Activated CD8-positive, alpha-beta memory T cell treated with anti-CD3 and anti-CD28 coated beads, Interleukin-2, amount 50 U/mL, for 1 hour (primary cell): ENCODE measurements around the gene SLC29A3.
"Not testable (repeated sequence)": the region's sequence is repeated elsewhere in the genome, so short reads cannot be mapped to it uniquely, and the experiment has no call there.

Source experiments
- DNase-seq: peaks from one replicate; pipeline ENCODE4 v3.0.0-alpha.2; 2020; ENCODE audit errors: extremely low read depth

SLC29A3 gene

DNA sequence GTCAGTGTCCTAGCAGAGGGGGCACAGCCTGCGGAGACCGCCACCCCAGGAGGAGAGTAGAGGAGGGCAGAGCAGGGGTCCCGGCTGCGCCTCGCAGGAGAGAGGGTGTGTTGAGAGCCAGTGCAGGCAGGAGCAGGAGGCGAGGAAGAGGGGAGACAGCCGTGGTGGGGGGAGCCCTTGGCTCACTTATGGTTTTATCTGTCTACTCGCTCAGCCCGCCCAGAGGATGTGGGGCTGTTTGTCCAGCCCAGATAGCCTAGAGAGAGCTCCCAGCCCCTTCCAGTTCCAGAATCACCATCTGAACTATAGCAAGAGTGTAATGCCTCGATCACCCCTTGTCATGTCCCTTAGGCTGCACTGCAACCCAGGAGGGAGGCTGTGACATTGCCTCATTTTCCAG, 26.6 kb downstream of the SLC29A3 start:
- no peak for DNase-seq

DNA sequence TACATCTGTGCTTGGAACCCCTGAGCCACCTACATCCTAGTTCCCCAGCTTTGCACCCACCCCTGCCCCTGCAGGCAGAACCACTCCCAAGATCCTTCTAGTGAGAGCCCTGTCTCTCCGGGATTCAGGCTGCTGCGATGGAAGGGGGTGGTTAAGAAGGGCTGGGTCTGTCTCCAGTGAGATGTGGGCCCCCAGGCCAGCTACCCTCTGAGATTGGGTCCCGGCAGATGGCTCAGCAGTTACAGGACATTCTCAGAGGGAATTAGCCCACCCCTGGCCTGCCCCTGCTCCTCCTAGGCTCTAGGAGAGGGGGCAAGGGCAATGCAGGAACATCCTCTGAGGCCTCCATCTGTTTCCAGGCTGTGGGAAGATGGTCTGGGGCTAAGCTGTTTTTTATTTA, 27.7 kb downstream of the SLC29A3 start:
- DNase-seq, result no peak

DNA sequence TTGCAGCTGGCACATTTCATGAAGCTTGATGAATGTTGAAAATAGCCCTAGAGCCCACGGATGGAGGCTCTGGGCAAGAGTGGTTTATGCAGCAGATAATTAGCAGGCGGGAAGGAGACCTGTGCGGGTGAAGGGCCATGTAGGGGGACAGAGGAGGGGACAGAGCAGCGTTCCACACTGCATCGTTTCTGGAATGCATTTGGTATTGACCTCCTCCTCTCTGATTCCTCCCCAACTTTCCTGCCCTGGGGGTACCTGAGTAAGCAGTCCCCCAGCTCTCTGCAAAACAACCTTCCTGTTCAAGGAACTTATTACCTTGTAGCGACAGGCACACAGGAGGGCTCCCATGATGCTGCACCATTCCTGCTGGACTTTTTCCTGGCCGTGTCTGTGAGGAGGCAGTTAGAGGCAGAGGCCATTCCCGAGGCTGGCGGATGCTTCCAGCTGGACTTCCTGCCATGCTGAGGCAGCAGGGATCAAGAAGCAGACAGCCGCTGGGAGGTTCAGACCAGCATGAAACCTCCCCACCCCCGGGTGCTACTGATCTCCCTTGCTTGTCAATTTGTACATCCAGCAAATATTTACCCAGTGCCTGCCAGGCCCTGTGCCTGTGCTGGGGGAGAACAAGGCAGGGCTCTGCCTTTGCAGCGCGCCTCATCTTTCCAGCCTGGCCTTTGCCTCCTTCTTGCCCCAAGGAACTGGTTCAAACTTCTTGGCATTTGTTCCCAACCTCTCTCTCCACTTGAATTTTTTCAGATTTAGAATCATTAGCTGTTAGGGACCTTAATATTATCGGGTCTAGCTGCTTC, 28.7 kb downstream of the SLC29A3 start:
- DNase-seq, result no peak

DNA sequence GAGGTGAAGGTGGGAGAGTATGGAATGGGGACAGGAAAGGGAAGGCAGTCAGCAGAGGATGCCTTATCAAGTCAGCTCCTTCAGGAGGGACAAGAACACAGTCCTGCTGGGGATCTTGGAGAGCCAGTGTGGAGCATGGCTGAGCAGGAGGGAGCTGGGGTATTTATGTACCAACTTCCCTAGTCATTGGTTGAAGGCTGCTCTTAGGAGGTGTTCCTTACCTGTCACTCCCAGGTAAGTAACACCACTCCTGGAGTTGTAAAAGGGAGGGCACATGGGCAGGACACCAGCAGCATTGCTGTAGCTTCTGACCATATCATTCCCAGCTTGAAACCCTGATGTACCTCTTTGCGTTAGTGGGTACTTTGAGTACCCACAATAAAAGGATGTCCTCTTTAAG, 29.8 kb downstream of the SLC29A3 start:
- DNase-seq, result no peak

DNA sequence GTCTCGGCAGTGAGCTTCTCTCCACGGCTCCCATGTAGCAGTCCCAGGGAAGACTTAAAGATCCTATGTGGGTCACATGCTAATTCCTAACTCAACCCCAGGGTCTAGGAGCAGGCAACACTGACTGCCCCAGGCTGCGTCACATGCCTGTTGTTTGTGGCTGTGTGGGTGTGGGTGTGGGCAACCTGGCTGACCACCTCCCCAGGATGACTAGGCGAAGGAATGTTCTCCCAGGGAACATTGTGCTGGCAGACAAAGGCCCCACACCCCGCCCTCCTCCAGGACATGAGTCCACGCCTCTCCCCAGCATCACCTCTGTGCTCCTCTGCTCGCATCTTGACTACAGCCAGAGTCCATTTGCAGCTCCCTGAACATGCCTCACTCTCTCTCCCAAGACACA, 30.3 kb downstream of the SLC29A3 start:
- DNase-seq, result no peak

DNA sequence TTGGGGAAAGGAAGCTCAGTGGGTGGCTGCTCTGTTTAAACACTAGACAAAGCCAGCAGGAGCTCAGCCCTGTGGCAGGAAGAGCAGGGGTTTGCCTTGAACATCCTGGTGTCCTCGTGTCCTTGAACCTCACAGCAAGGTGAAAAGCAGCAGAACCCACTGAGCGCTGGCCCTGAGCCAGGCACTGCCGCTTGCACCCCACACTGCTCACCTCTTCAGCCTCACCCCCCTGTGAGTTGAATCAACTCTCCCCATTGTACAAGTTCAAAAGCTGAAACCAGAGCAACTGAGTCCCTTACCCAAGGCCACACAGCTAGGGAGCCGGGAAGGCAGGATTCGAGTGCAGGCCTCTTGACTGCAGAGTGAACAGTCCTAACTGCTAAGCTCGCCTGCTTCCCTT, 32.0 kb downstream of the SLC29A3 start:
- no peak for DNase-seq

DNA sequence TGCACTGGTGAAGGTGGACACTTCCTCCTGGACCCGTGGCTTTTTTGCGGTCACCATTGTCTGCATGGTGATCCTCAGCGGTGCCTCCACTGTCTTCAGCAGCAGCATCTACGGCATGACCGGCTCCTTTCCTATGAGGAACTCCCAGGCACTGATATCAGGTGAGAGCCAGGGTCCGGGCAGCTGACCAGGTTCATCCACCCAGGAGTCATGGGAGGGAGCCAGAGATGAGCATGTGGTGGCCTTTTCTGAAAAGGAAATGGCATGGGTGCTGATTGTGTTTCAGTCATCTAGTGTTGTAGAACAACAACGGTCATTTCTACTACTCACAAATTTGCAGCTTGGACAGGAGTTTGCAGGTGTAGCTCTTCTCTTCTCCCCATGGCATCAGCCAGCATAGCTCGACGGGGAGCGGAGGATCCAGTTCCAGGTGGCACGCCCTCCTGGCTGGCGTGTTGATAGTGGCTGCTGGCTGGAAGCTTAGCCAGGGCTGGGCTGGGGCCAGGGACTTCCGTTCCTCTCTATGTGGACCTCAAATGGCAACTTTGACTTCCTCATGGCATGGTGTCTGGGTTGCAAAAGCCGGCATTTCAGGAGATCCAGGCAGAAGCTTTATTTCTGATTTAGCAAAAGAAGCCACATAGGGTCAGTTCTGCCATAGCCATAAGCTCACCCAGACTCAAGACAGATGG, 32.7 kb downstream of the SLC29A3 start:
- no peak for DNase-seq

DNA sequence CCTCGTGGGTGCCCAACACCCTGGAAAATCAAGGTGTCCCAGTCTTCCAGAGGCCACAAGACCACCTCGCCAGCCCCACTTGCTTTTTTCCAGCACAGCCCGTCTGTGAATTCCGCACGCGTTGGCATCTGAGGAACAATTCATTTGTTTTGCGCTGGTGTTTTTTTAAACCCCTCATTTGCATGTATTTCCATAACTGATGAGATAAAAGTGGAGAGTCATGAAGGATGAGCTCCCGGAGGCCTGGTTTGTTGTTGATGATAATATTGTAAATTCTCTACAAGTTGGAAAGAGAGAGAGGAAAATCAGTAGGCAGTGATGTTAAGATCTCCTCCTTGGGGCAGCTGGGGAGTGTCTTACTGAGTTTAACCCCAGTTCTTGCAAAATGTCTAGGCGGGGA, 34.6 kb downstream of the SLC29A3 start:
- DNase-seq, result no peak

DNA sequence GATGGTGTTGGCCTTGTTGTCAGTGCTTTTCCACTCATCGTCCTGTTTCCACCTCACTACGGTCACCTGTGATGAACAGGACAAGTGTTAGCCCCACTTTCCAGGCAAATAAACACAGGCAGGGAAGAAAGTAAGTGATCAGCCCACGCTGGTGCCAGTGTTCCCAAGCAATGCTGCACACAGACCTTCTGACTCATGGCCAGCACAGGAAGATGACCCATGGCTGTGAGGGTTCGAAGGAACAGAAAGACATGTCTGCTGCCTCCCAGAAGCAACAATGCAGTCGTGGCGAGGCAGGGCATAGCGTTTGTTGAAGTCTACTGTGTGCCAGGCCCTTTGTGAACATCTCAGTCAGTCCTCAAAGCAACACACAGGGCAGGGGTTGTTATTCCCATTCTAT, 35.7 kb downstream of the SLC29A3 start:
- no peak for DNase-seq

DNA sequence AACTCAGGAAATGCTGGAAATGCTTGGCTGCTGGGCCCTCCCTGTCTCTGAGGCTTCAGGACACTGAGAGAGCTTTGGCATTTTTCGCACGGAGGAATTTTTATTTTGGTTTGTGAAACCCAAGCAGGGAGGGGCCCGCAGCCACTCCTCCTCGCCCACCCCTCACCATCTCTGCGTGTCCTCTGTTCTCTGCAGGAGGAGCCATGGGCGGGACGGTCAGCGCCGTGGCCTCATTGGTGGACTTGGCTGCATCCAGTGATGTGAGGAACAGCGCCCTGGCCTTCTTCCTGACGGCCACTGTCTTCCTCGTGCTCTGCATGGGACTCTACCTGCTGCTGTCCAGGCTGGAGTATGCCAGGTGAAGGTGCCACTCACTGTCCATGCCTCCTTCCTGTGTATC, 36.8 kb downstream of the SLC29A3 start:
- DNase-seq, result no peak

DNA sequence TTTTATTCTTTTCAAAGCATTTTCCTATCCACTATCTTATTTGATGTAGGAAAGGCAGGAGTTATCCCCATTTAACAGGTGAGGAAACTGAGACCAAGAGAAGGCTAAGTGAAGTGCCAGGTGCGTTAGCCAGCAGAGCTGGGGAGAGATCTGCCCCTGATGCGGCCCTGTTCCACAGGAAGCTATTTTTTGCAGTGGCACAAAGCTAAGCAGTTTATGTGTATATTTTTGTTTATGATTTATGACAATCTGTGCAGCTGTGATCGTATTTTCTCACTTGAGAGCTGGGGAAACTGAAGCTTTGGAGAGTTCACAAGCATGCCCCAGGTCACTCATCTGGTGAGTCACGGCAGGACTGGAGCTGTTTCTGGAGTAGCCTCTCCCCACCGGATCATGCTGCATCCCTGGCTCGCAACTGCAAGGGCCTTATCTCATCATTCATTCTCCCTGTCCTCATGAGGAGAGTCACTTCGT, 38.8 kb downstream of the SLC29A3 start:
- DNase-seq, result no peak

DNA sequence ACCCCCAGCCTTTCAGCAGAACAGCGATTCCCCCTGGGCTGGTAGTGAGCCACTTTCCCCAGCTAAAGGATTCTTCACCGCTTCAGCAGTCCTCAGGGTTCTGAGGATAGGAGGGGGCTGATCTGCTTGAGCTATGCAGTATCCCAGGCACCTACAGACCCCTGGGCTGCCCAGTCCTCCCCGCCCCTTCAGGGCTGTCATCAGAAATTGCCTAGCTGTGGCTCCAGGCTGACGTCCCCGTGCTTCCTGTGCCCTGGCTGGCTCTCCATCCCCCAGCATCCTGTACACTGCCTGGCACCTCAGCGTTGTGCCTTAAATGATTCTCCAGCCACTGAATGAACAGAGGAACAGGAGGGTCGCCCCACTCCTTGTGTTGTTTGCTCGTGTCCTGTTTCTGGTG, 39.2 kb downstream of the SLC29A3 start:
- DNase-seq, result no peak

DNA sequence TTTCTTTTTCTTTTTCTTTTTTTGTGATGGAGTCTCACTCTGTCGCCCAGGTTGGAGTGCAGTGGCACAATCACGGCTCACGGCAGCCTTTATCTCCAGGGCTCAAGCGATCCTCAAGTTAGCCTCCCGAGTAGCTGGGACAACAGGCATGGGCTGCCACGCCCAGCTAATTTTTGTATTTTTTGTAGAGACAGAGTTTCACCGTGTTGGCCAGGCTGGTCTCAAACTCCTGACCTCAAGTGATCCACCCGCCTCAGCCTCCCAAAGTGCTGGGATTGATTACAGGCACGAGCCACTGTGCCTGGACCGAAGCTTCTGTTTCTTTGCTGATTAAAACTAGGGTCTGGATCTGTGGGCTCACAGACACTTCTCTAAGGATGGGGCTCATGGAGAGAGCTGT, 39.8 kb downstream of the SLC29A3 start:
- not testable (repeated sequence) for DNase-seq

DNA sequence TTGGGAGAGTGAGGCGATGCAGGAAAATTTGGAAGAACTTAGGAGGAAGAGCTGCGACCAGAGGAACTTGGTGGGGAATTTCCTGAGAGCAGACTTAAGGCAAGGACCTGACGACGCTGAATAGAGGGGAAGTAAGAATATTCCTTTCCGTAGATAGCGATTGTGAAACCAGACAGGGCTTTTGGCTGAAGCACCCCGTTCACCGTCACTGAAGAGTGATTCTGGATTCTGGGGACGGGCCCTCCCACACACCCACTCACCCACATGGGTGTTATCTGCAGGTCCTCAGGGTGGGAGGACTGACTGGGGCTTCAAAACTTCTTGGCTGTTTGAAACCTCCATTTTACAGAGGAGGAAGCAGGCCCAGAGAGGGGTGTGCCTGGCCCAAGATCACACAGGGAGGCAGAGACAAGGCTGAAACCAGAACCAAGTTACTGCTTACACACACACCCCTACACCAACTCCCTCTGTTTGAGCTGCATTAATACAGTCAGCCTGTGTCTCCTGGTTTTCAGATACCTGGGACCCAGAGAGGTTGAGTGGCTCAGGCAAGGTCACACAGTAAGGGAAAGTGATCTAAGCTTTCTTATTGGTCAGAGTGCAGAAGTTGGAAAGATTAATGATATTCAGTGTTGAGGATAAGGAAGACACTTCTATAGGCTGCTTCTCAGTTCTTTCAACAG, 40.4 kb downstream of the SLC29A3 start:
- DNase-seq, result no peak

DNA sequence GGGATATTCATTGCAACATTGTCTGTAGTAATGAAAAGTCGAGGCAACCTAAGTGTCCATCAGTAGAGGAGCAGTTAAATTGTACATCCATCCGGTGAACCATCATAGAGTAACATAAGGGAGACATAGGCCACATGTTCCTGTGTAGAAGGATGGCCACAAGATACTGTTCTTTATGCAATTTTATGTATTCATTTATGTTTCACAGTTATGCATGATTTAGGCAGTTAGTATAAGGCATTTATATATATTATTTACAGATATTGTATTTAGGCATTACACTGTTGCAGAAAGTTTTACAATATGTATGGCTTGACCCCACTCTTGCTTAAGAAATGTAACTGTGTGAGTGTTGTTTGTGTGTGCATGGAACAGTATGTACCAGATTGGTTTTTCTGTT, 41.7 kb downstream of the SLC29A3 start:
- no peak for DNase-seq

DNA sequence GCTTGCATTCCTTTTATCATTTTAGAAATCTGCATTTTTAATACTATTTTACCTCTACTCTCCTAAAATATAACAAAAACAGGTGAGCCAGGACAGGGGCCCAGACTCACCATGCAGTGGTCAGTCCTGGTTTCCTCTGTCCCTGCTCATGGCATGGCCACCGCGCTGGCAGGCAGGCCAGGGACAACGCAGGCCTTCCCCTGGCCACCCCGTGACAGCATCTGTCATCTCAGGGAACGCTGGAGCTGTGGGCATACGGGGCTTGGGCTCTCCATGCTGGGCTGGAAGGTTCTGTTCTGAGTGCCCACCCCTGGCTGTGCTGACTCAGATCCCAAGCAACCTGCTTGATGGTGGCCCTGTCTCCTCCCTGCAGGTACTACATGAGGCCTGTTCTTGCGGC, 42.5 kb downstream of the SLC29A3 start:
- DNase-seq, result no peak

DNA sequence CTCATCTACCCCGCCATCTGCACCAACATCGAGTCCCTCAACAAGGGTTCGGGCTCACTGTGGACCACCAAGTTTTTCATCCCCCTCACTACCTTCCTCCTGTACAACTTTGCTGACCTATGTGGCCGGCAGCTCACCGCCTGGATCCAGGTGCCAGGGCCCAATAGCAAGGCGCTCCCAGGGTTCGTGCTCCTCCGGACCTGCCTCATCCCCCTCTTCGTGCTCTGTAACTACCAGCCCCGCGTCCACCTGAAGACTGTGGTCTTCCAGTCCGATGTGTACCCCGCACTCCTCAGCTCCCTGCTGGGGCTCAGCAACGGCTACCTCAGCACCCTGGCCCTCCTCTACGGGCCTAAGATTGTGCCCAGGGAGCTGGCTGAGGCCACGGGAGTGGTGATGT, 43.1 kb downstream of the SLC29A3 start:
- no peak for DNase-seq

DNA sequence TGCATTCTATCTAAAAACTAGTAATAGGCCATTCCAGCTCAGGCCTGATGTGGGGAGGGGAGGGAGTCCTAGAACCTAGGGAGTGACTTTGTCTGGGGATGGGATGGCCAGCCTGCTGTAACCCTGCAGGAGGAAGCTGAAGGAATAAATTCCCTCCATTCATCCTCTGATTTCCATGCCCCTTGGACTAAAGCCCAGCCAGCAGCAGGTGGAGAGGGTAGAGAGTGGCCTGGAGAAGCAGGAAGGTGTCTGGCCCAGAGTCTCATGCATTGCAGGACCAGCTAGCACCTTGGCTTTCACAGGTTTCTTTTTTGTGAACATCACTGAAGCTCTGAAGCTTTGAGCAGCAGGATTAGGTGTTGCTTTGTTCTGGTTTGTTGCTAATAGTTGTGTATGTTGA, 44.9 kb downstream of the SLC29A3 start:
- DNase-seq, result no peak

DNA sequence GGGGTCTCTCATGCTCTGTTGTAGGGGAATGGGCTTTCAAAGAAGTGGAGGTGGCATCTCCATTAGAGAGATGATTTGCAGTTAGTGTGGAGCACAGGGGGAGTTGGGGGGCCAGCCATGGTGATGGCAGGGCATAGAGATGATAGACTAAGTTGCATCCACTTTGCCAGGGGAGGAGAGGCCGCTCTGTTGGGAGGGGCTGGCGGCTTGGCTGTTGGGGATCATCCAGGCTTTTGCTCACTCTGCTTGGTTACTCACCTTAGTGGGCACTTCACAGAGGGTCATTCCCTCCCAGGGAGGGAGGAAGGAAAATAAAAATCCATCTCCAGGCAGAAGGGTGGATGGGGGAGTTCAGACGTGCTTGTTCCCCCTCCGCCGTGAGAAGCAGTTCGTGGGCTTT, 46.3 kb downstream of the SLC29A3 start:
- no peak for DNase-seq

DNA sequence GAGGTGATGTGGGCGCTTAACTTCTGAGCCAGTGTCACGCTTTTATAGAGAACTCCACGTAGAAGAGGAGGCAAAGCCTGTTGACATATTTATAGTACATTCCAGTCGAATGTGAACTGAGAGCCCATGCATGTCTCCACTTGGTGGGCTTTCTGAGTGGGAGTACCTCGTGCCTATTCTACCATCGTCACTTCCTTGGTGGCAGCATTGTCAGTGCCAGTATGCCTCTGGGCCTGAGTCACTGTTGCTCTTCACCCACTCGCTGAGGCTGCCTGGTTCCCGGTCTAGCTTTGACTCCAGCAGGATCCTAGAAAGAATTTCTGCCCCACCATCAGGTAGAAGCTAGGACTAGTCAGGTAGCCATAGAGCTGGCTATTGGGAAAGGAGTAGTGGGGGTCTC, 47.6 kb downstream of the SLC29A3 start:
- DNase-seq, result no peak

DNA sequence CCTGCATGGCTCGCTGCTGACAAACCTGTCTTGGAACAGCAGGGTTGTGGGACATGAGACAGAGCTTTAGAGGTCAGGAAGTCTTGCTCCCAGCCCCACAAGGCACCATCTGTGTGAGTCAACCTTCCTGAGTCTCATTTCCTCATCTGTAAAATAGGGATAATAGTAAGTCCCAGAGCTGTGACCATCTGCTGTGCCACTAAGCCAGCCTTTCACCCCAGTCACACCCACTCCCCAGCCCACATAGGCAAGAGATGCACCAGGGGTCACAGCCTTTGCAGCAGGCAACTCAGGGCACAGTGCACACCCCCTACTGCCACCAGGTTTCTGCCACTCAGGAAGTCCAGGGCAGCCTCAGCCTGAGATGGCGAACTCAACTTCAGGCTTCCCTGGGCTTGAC, 48.2 kb downstream of the SLC29A3 start:
- DNase-seq, result no peak

DNA sequence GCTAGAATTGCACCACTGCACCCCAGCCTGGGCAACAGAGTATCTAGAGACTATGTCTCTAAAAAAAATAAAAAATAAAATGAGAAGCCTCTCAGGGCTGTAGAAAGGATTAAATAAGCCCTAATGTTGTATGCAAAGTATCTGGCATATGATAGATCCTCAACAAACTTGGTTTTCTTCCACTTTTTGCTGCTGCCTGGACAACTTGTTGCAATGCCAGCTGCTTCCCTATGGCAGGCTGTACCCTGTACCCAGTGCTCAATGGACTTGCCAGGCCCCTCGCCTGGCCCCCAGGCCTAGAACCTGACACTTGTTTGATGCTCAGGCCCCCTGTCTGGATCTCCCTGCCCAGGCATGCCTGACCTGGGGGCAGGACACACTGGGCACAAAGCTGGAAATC, 49.1 kb downstream of the SLC29A3 start:
- DNase-seq, result no peak

DNA sequence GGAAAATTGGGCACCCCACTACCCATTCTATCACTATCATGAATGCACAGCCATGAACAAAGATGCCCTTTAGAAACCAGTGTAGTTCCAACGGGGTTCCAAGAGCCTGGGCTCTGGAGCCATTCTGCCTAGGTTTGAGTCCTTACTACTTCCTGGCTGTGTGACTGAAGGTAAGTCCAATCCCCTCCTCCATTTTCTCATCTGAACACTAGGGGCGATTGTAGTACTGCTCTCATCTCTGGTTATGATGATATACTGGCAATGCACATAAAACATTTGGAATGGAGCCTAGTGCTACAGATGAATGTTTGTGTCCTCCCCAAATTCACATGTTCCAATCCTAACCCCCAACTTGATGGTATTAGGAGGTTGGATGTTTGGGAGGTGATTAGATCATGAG, 49.6 kb downstream of the SLC29A3 start:
- no peak for DNase-seq
